Measurements from ENCODE around the gene ZNF384. TPM values are rescaled to one million over a fixed set of nuclear protein-coding genes. Genes with fewer than 3 reads are reported as not detected.

ZNF384 gene
- total and polyA plus RNA-seq, 2 of the 8 experiments (the other 6 are each of a cell fraction or from before 2014, with no cell fraction given): 59.0 to 59.6 TPM

- H3K4me2 ChIP-seq (ENCODE audit: insufficient read depth in 1 of 2, low read depth in 2 of 2, low read length in 2 of 2): peak within 1 kb of the TSS; percentile 71 to 88
- peaks cover 0 to 5% (median under 1%) of the 10 kb centered on the region in 4 experiments; a peak in 2 of 7 replicates for H3K4me1 ChIP-seq (replicated peaks in 1 of 4; ENCODE audit: control insufficient read depth in 3 of 4, insufficient read depth in 4 of 4, low read length in 3 of 4)
- no peak within 1 kb of the TSS; the same call in 1 of the 2 replicates for H2AFZ ChIP-seq (ENCODE audit: low read length)
- H2AK5ac ChIP-seq (ENCODE audit: low read depth, low read length): peak within 1 kb of the TSS; percentile 40; the same call in 1 of the 2 replicates
- H4K91ac ChIP-seq (replicated peaks; ENCODE audit: insufficient read length, low read length): peak within 1 kb of the TSS; percentile 0
- ChIA-PET CTCF (ENCODE audit: partially characterized antibody) (interaction anchor here (0.7 to 6.3 kb wide), 13 partner anchors 11 to 108 kb away, joined by 3 to 146 read pairs (median 3); partner anchors contain the start of genes LPAR5 and ZNF384), POLR2A (ENCODE audit: partially characterized antibody) (interaction anchor here (0.8 to 2.3 kb wide), 8 partner anchors 10 to 226 kb away, joined by 3 to 9 read pairs (median 4); partner anchors contain the start of genes LPAR5 and SPSB2)
- no peak within 1 kb of the TSS for H2BK20ac ChIP-seq (ENCODE audit: low read length)
- 0 out of 2 replicates have a peak within 1 kb of the TSS, but pooled peaks have one; percentile 72 for H2BK15ac ChIP-seq (ENCODE audit: low read length)
- no peak within 1 kb of the TSS for H3K14ac ChIP-seq (ENCODE audit: insufficient read length)
- H2BK5ac ChIP-seq (ENCODE audit: low read depth, low read length): no peak within 1 kb of the TSS
- peak within 1 kb of the TSS; percentile 42 for H4K5ac ChIP-seq (ENCODE audit: insufficient read length, low read depth, low read length)
- peak within 1 kb of the TSS; percentile 63 for H3K4ac ChIP-seq (replicated peaks; ENCODE audit: insufficient read length, low read depth, low read length)
- no peaks in the 10 kb centered on the region for H3K9me3 ChIP-seq (ENCODE audit: insufficient read depth in 2 of 2, low read depth in 1 of 2, low read length in 1 of 2)
- H3K27ac ChIP-seq (ENCODE audit: low read depth, low read length): no peak within 1 kb of the TSS
- H3K79me2 ChIP-seq (ENCODE audit: control insufficient read depth in 1 of 2, insufficient read depth in 2 of 2, low read length in 2 of 2): no peaks in the 10 kb centered on the region
- H3K23ac ChIP-seq (ENCODE audit: insufficient read length): no peak within 1 kb of the TSS
- H2BK120ac ChIP-seq (replicated peaks; ENCODE audit: low read depth, low read length): no peak within 1 kb of the TSS
- H3K56ac ChIP-seq (replicated peaks; ENCODE audit: insufficient read length, low read depth, low read length): no peak within 1 kb of the TSS
- WGBS, 2 experiments (ENCODE audit: extremely low coverage in 1 of 2, insufficient coverage in 1 of 2, insufficient read length in 1 of 2, insufficient replicate concordance in 2 of 2, low coverage in 1 of 2, low lambda C conversion rate in 2 of 2, missing lambda C conversion rate in 1 of 2): 8% methylated on average over 38 of the region's 38 CpGs; no CpG with 5 or more reads in 1 of the 2 experiments
- H3K27me3 ChIP-seq (replicated peaks in 1 of 4; ENCODE audit: control insufficient read depth in 3 of 4, extremely low read depth in 1 of 4, insufficient read depth in 3 of 4, low read length in 3 of 4): peaks cover 3 to 7% (median 6%) of the 10 kb centered on the region in 4 experiments; a peak in 4 of 7 replicates
- H3K4me3 ChIP-seq (ENCODE audit: extremely low read depth in 1 of 4, insufficient read depth in 2 of 4, low read depth in 3 of 4, low read length in 4 of 4): peak within 1 kb of the TSS; percentile 59 to 80 (median 68)
- DNase-seq (ENCODE audit: low read depth in 1 of 2, low spot score in 2 of 2): peak in 1 of 2 experiments; percentile 86
- peaks cover 2 to 16% (median 8%) of the 10 kb centered on the region in 4 experiments; a peak in 6 of 8 replicates for H3K36me3 ChIP-seq (ENCODE audit: control insufficient read depth in 2 of 4, insufficient read depth in 4 of 4, low read length in 3 of 4)
- no peaks in the 10 kb centered on the region for H3K79me1 ChIP-seq (ENCODE audit: low read depth, low read length)
- TF ChIP-seq PHF8 (conservative IDR thresholded peaks at IDR 0.05; ENCODE audit: low read depth, low read length): peak; percentile 43
- TF ChIP-seq MAFK (IDR thresholded peaks at IDR 0.05; ENCODE audit: low read depth, low read length): no peak
- TF ChIP-seq, protein P1, sequence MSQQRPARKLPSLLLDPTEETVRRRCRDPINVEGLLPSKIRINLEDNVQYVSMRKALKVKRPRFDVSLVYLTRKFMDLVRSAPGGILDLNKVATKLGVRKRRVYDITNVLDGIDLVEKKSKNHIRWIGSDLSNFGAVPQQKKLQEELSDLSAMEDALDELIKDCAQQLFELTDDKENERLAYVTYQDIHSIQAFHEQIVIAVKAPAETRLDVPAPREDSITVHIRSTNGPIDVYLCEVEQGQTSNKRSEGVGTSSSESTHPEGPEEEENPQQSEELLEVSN (IDR thresholded peaks at IDR 0.05): 0 out of 2 replicates have a peak, but pooled peaks have one; percentile 26
- peak; percentile 44; the same call in 1 of the 2 replicates for TF ChIP-seq TAF1 (IDR thresholded peaks at IDR 0.05; ENCODE audit: low read depth, low read length)
- peak; percentile 40 for TF ChIP-seq MAX (IDR thresholded peaks at IDR 0.05)
- TF ChIP-seq EGR1 (IDR thresholded peaks at IDR 0.05; ENCODE audit: borderline replicate concordance, low read depth, low read length): peak; percentile 91
- TF ChIP-seq HDAC2 (IDR thresholded peaks at IDR 0.05; ENCODE audit: borderline replicate concordance in 1 of 2, low read depth in 2 of 2, low read length in 2 of 2): no peak
- TF ChIP-seq CREB1 (IDR thresholded peaks at IDR 0.05): peak; percentile 46; the same call in 1 of the 2 replicates
- peak; percentile 91 for TF ChIP-seq KDM4A (IDR thresholded peaks at IDR 0.05; ENCODE audit: low read depth, low read length, severe bottlenecking)
- H2BK12ac ChIP-seq (ENCODE audit: low read depth, low read length): peak within 1 kb of the TSS; percentile 84; the same call in 1 of the 2 replicates
- H3K23me2 ChIP-seq (ENCODE audit: low read depth, low read length): peaks cover 4% of the 10 kb centered on the region; the same call in 1 of the 2 replicates
- H3K18ac ChIP-seq (ENCODE audit: extremely low read depth, low read length): peak within 1 kb of the TSS; percentile 83
- H4K8ac ChIP-seq (ENCODE audit: extremely low read depth, insufficient read depth, low read length): peak within 1 kb of the TSS; percentile 38
- peak within 1 kb of the TSS in 3 of 4 experiments; percentile 34 to 49 (median 34); a peak in 2 of 7 replicates for H3K9ac ChIP-seq (replicated peaks in 1 of 4; ENCODE audit: extremely low read depth in 1 of 4, low read depth in 3 of 4, low read length in 3 of 4)
- FAIRE-seq: no peak
- no peaks in the 10 kb centered on the region for H4K20me1 ChIP-seq (replicated peaks in 1 of 2; ENCODE audit: control insufficient read depth in 1 of 2, insufficient read depth in 2 of 2, low read length in 2 of 2)
Observed at GRCh38 chr12:6647083-6647604, 42.0 kb downstream of the ZNF384 start, which contains the start of gene ACRBP. TSS of gene ACRBP (minus strand) at chr12:6647432. CDS start at chr12:6647366, 66 bp downstream.

All from H1 (cell line).